GM18517 (cell line): ENCODE results near the gene PEX12.
"Not testable (repeated sequence)": the region's sequence is repeated elsewhere in the genome, so short reads cannot be mapped to it uniquely, and the experiment has no call there.

ENCODE experiments used
- ATAC-seq: cut with Tn5 transposase; IDR thresholded peaks from one replicate; pipeline ENCODE4 v1.9.1; 2021; ENCODE audit warnings: mild to moderate bottlenecking, moderate library complexity; ENCODE audit not compliant: unreplicated experiment

PEX12 gene

DNA sequence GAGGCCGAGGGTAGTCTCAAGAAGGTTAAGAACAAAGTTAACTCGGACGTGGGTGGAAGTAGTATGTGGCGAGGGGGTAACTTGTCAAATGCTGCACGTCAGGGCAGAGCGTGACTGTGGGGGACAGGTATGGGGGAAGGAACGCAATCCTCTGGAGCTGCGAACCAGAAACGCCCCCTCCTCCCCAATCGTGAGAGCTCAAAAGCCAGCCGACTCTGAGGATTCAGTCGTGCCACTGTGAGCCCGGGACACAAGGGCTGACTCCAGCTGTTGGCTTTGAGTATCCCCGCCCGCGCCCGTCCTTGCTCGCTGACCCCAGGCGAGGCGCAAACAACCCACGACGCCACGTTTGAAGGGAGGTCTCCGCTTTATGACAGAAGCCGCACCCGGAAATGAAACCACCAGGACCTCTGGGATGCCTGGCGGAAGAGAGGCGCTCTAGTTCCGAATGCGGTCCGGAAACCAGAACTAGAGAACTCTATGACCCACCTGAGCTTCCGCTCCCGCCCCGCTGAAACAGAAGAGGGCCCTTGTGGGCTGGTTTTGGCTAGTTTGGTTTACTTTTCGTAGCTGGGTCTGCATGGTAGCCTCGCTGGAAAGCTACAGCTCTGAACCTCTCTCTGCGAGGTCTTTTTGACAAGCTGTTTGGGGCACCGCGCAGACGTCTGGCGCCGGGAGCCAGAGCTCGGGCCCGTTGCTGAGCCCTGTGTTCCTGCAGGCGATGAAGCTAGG lies at the start of gene PEX12:
Gene PEX12 (minus strand): TSS at position 375 of the 732 bp plus-strand sequence. CDS start 550 bp downstream, outside the sequence.
- ATAC-seq: peak; percentile 82

DNA sequence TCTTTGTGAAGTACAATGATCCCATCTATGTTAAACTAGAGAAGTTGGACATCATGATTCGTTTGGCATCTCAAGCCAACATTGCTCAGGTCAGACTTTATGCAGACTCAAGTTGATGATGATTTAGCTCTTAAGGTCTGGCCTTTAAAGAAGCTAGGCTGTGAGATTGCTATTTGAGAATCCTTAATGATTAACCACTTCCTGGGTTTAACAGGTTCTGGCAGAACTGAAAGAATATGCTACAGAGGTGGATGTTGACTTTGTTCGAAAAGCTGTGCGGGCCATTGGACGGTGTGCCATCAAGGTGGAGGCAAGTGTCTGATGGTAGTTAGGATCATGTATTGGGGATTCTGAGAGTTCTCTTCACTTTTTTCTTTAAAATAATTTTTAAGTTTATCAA lies 49.0 kb upstream of the PEX12 start:
- no peak for ATAC-seq

- no peak for ATAC-seq
These were observed 43.4 kb upstream of the PEX12 start for GRCh38 chr17:35621768-35622167.

DNA sequence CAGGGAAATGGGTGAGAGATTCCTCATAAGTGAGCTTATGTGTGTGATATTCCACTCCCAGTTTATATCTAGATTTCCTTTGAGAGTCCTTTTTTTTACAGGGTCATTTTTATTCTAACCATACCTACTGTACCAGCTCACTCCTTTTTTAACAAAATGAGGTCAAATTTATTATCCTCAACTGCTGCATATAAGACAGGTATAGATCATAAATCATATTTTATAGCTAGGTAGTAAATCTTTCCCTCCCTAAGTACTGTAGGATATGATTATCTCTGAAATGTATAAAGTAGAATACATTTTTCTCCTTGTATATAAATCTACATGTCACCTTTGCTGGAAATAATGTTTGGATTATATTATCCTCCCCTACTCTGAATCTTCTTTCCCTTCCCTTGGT lies 40.3 kb upstream of the PEX12 start:
- no peak for ATAC-seq

- no peak for ATAC-seq
These were observed 39.1 kb upstream of the PEX12 start for GRCh38 chr17:35617505-35617904.

- no peak for ATAC-seq
These were observed 38.2 kb upstream of the PEX12 start for GRCh38 chr17:35616536-35616935.

- ATAC-seq: no peak
These were observed 36.4 kb upstream of the PEX12 start for GRCh38 chr17:35614810-35615209.

DNA sequence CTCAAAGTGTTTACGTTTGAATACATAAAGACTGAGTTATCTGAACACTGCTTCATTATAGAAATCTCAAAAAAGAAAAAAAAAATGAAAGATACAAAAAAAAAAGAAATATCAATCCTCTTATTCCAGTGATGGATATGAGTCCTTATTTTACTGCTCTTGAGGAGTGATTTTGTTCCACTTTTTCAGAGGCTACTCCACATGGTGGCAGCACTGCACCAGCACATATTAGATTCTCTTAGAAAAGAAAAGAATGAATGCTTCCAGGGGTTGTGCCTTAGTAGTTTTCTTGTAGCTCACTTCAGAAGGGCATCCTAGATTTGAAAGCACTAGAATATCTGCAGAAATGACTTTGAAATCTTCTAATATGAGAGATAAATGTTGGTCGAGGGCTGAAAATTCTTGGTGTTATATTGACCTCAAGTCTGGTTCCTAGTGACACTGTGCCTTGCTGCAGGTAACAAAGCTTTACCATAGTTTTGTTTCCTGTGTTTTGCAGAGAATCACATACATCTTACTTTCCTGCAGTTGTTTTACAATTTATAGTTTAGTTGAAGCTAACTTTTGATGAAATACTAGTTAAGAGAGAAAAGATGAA lies 34.7 kb upstream of the PEX12 start:
- no peak for ATAC-seq

GRCh38 chr17:35610746-35611145 lies 32.4 kb upstream of the PEX12 start:
- not testable (repeated sequence) for ATAC-seq

DNA sequence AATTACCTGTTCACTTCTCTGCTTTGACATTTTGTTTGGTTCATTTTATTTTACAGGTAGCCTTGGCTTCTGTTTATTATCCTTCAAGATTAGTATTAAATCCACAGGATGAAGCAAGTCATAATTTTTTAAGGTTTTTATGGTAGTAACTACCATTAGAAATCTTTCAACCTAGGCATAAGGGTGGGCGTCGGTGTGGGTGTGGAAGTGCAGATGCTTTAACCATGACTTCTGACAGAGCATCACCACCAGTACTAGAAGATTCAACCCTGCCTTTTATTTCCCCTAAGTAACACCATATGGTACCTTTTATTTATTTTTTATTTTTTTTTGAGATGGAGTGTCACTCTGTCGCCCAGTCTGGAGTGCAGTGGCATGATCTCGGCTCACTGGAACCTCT lies 31.5 kb upstream of the PEX12 start:
- no peak for ATAC-seq

GRCh38 chr17:35607239-35607847 lies 29.0 kb upstream of the PEX12 start:
- ATAC-seq: no peak

GRCh38 chr17:35605678-35606077 lies 27.3 kb upstream of the PEX12 start:
- ATAC-seq: no peak

DNA sequence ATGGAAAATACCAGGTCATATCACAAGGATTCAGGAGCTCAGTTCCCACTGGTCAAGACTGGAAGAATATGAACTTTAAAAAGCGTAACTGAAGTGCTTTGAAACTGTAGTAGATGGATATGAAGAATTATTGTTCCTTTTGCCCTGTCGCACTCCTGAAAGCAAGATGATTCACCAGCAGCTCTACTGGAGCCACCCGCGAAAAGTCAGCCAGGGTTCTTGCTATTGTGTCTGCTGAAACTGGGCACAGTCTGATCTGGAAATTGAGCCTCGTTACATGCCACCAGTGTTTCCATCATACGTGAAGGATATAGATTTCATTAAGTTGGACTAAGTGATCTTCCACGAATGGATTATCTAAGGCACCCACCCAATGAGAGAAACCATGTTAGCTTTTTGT lies 25.3 kb upstream of the PEX12 start:
- no peak for ATAC-seq

DNA sequence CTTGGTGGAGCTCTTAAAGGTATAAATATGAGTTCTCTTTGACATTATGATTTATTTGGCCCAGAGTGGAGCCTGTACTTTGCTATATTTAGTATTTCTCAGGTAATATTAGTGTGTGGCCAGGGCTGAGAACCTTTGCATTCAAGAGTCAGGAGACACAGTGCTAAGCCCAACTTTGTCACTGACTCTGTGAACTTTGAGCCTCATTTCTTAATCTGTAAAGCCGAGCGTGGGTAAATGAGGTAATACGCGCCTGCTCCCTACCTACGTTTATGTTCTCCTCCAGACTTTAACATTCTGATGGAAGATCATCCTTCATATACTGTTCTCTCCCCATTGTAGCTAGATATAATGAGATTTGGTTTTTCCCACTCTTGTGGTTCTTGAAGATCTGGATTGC lies 19.2 kb upstream of the PEX12 start:
- no peak for ATAC-seq

DNA sequence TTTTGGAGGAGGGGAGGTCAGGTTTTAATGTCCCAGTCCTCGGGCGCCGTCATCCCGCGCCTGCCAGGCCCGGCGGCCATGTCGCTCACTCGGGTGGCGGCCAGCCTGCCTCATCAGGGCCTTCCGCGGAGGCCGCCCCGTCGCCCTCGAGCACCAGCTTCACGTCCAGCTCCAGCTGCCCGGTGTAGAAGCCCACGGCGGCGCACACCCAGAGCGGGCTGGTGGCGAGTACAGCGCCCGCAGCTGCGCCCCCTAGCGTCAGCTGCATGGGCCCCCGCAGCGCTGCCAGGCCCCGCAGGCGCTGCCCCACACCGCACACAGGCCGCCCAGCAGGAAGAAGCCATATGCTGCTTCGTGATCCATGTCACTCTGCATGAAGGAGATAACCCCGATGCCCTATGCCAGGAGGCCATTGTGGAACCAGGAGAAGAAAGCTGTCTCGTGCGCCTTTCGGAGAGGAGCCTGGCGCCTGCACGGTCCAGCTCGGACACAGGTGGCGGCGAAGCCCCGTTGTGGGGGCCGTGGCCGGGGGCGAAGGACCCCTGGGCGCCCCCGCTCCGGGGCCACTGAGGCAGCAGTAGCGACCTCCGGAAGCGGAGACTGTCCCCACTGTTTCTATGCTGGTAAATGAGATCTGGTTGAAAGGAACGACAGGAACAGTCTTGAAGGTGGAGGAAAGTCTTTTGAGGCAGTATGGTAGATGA lies 18.3 kb upstream of the PEX12 start:
- no peak for ATAC-seq

GRCh38 chr17:35596072-35596471 lies 17.7 kb upstream of the PEX12 start:
- ATAC-seq: no peak

DNA sequence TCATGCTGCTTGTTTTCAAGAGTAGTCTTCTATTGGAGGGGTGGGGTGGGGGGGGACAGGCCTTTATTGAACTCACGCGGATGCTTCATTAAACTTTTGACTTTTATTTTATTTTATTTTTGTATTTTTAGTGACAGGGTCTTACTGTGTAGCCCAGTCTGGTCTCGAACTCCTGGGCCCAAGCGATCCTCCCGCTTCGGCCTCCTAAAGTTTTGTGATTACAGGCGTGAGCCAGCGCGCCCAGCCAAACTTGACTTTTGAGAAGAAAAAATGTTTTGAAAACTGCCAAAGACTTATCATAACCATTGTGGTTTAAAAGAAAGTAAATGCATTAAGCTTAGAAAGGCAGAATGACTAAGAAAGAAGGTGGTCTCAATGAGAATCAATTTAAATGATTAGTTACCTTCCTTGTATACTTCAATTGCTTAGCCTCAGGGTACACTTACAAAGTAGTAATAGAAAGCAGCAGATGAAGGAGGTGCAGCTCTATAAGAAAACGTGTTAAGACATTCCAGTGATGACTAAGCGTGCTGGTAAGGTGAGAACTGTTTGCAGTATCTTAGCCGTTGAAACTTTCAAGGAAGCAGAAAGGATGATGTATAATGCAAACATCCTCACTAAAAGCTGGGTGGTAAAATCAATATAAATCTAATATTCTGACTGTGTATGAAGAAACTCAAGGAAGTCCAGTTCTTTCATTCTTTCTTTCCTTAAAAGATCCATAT lies 10.0 kb upstream of the PEX12 start:
- ATAC-seq: no peak

- peak; percentile 83 for ATAC-seq
These were observed 8.9 kb upstream of the PEX12 start, which contains the start of gene AP2B1 for GRCh38 chr17:35587074-35587961. Gene AP2B1 (plus strand): TSS chr17:35587322. CDS start chr17:35594031, 6,709 bp downstream.

DNA sequence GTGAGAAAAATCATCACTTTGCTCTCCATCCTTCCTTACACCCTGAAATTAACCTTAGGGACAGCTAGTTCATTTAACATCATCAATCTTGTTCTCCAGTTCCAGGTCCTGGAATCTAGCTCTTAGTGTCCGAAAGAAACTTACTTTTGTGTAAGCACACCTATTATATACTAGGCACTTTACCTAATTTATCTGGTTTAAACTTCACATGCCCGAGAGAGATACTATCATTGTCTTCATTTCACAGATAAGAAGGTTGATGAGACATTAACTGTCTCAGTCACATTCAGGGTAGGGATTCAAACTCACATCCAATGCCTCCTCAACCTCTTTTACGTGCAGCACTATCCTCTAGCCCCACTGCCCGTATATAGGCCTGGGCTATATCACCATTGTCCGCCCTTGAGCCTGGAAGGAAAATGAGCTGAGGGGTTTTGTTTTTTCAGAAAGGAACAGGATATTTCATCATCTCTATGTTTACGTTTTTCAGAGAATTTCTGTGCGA lies 8.2 kb upstream of the PEX12 start:
- no peak for ATAC-seq

DNA sequence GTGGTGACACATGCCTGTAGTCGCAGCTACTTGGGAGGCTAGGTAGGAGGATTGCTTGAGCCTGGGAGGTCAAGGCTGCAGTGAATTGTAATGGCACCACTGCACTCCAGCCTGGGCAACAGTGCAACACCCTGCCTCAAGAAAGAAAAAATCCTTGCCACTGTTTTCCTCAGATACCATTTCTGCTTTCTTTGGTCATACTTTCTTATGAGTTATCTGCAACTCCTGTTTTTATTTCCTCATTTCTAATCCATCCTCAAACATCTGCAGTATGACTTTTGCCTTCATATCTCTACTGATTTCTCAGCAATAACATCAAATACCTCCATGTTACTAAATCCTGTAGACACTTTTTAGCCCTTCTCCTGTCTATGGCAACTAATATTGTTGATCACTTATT lies 5.7 kb upstream of the PEX12 start:
- no peak for ATAC-seq
